Measurements from ENCODE around the gene DEK. TPM values are rescaled to one million over a fixed set of nuclear protein-coding genes. Genes with fewer than 3 reads are reported as not detected.
"Not testable (repeated sequence)": the region's sequence is repeated elsewhere in the genome, so short reads cannot be mapped to it uniquely, and the experiment has no call there.

Gene DEK
- polyA plus RNA-seq, 2 of the 4 experiments (the other 2 are of a cell fraction), result 96.4 to 146 TPM

GRCh38 chr6:18235524-18235923, 28.8 kb downstream of the DEK start:
- Histone ChIP-seq H3K4me2 (no peak overlapping the region), H3K4me3 (no peak overlapping the region), H3K27ac (no peak overlapping the region), H3K9me3 (peaks cover 10% of the 10 kb centered on the region), H3K4me1 (no peaks in the 10 kb centered on the region)
- TF ChIP-seq RARB (CRISPR knock-in tag; IDR thresholded peaks at IDR 0.05) (no peak), MYC (IDR thresholded peaks at IDR 0.05; ENCODE audit: borderline replicate concordance, low read length) (no peak), ZNF302 (CRISPR knock-in tag; IDR thresholded peaks at IDR 0.05) (no peak), RFX5 (IDR thresholded peaks at IDR 0.05) (no peak), HEYL (CRISPR knock-in tag; IDR thresholded peaks at IDR 0.05) (no peak), HOXB5 (CRISPR knock-in tag; IDR thresholded peaks at IDR 0.05) (no peak), HOXA7 (CRISPR knock-in tag; IDR thresholded peaks at IDR 0.05) (no peak), MAFK (IDR thresholded peaks at IDR 0.05; ENCODE audit: partially characterized antibody) (no peak)
- ATAC-seq, result no peak
- POLR2A ChIA-PET, result no interaction called here
- FAIRE-seq, result no peak
- WGBS (ENCODE audit: missing lambda C conversion rate), result 91% methylated on average over 3 of the region's 3 CpGs
- DNase-seq (ENCODE audit: low read depth in 1 of 2, low spot score in 1 of 2), result no peak
- CTCF ChIA-PET, result no interaction called here

GRCh38 chr6:18234564-18234963, 29.8 kb downstream of the DEK start:
- Histone ChIP-seq H3K4me2 (no peak overlapping the region), H3K4me1 (no peaks in the 10 kb centered on the region), H3K9me3 (peaks cover 10% of the 10 kb centered on the region), H3K27ac (no peak overlapping the region), H3K4me3 (no peak overlapping the region)
- DNase-seq (ENCODE audit: low read depth in 1 of 2, low spot score in 1 of 2) (no peak), FAIRE-seq (no peak), ATAC-seq (no peak)
- ChIA-PET POLR2A (no interaction called here), CTCF (no interaction called here)
- WGBS (ENCODE audit: missing lambda C conversion rate), result 100% methylated on average over 1 of the region's 1 CpG
- TF ChIP-seq MAFK (IDR thresholded peaks at IDR 0.05; ENCODE audit: partially characterized antibody) (no peak), EHMT2 (IDR thresholded peaks at IDR 0.05; ENCODE audit: low read depth) (no peak)

GRCh38 chr6:18233770-18234169, 30.6 kb downstream of the DEK start:
- CTCF ChIA-PET; FAIRE-seq; H3K4me2 ChIP-seq; ATAC-seq; DNase-seq (ENCODE audit: low read depth in 1 of 2, low spot score in 1 of 2); H3K4me1 ChIP-seq; H3K4me3 ChIP-seq; POLR2A ChIA-PET; H3K27ac ChIP-seq; H3K9me3 ChIP-seq: not testable (repeated sequence)
- 85% methylated on average over 2 of the region's 4 CpGs for WGBS (ENCODE audit: missing lambda C conversion rate)

- POLR2A ChIA-PET; DNase-seq (ENCODE audit: low read depth in 1 of 2, low spot score in 1 of 2); H3K4me3 ChIP-seq; FAIRE-seq; ATAC-seq; CTCF ChIA-PET; H3K9me3 ChIP-seq; H3K4me1 ChIP-seq; H3K27ac ChIP-seq; H3K4me2 ChIP-seq: not testable (repeated sequence)
- 91% methylated on average over 7 of the region's 7 CpGs for WGBS (ENCODE audit: missing lambda C conversion rate)
Observed at GRCh38 chr6:18231856-18232255, 32.5 kb downstream of the DEK start.

- ATAC-seq; CTCF ChIA-PET; H3K27ac ChIP-seq; H3K9me3 ChIP-seq; H3K4me1 ChIP-seq; FAIRE-seq; H3K4me2 ChIP-seq; H3K4me3 ChIP-seq; DNase-seq (ENCODE audit: low read depth in 1 of 2, low spot score in 1 of 2); POLR2A ChIA-PET: not testable (repeated sequence)
- 94% methylated on average over 11 of the region's 14 CpGs for whole genome bisulfite sequencing (ENCODE audit: missing lambda C conversion rate)
Observed at GRCh38 chr6:18228590-18228989, 35.7 kb downstream of the DEK start.

- H3K4me3 ChIP-seq; H3K27ac ChIP-seq; ATAC-seq; POLR2A ChIA-PET; FAIRE-seq; H3K9me3 ChIP-seq; H3K4me1 ChIP-seq; H3K4me2 ChIP-seq; DNase-seq (ENCODE audit: low read depth in 1 of 2, low spot score in 1 of 2); CTCF ChIA-PET: not testable (repeated sequence)
- WGBS (ENCODE audit: missing lambda C conversion rate), result 95% methylated on average over 9 of the region's 9 CpGs
Observed at GRCh38 chr6:18227166-18227565, 37.2 kb downstream of the DEK start.

GRCh38 chr6:18226451-18227105, 37.8 kb downstream of the DEK start:
- H3K4me3 ChIP-seq; H3K4me1 ChIP-seq; ATAC-seq; H3K4me2 ChIP-seq; H3K9me3 ChIP-seq; CTCF ChIA-PET; H3K27ac ChIP-seq; FAIRE-seq; DNase-seq (ENCODE audit: low read depth in 1 of 2, low spot score in 1 of 2); POLR2A ChIA-PET: not testable (repeated sequence)
- WGBS (ENCODE audit: missing lambda C conversion rate), result 93% methylated on average over 5 of the region's 5 CpGs

Measured in A549 (cell line).